Measurements from ENCODE around the gene SDHA. TPM values are rescaled to one million over a fixed set of nuclear protein-coding genes. Genes with fewer than 3 reads are reported as not detected.
"Not testable (repeated sequence)": the region's sequence is repeated elsewhere in the genome, so short reads cannot be mapped to it uniquely, and the experiment has no call there.

Gene SDHA
- total and polyA plus RNA-seq, 2 donors (not counting 1 experiment from before 2014, with no cell fraction given), result 77.2 to 137 TPM

DNA sequence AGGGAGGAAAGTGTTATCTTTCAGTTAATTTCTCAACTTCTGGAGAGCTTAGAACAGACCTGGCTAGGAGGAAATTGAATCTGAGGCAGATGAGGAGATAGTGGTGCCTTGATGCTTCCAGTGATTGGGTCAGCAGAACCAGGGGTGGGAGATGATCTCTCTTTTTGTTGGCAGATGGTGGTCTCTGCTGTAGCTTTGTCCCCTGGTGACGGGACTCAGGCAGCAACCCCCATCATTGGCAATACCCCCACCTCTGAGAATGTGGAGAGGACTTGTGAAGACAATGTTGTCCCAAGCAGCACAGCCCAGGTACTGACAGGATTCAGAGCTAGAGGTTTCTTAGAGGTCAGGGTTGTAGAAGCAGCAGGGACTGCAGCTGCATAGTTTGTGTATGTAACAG lies 49.6 kb downstream of the SDHA start:
- no peaks in the 10 kb centered on the region for H4K20me1 ChIP-seq (ENCODE audit: control insufficient read depth, insufficient read depth, low read length, poor library complexity, severe bottlenecking)
- H3K4me1 Mint-ChIP-seq, result peaks cover 14% of the 10 kb centered on the region
- no peak for TF ChIP-seq EZH2 (IDR thresholded peaks at IDR 0.05; ENCODE audit: borderline replicate concordance, insufficient read depth, low read depth, low read length, poor library complexity, severe bottlenecking)
- TF ChIP-seq, protein P1, sequence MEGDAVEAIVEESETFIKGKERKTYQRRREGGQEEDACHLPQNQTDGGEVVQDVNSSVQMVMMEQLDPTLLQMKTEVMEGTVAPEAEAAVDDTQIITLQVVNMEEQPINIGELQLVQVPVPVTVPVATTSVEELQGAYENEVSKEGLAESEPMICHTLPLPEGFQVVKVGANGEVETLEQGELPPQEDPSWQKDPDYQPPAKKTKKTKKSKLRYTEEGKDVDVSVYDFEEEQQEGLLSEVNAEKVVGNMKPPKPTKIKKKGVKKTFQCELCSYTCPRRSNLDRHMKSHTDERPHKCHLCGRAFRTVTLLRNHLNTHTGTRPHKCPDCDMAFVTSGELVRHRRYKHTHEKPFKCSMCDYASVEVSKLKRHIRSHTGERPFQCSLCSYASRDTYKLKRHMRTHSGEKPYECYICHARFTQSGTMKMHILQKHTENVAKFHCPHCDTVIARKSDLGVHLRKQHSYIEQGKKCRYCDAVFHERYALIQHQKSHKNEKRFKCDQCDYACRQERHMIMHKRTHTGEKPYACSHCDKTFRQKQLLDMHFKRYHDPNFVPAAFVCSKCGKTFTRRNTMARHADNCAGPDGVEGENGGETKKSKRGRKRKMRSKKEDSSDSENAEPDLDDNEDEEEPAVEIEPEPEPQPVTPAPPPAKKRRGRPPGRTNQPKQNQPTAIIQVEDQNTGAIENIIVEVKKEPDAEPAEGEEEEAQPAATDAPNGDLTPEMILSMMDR (IDR thresholded peaks at IDR 0.05), result no peak
- H3K27me3 ChIP-seq (replicated peaks in 1 of 4; ENCODE audit: control extremely low read depth in 1 of 4, control insufficient read depth in 3 of 4, insufficient read depth in 4 of 4, low read length in 3 of 4), result no peaks in the 10 kb centered on the region
- no peak overlapping the region for H3K27ac ChIP-seq (ENCODE audit: low read length in 2 of 2)
- H3K36me3 ChIP-seq (replicated peaks in 1 of 2; ENCODE audit: control extremely low read depth in 1 of 2, control insufficient read depth in 1 of 2, extremely low read depth in 1 of 2, insufficient read depth in 2 of 2, low read length in 1 of 2), result peaks cover 0 to 16% of the 10 kb centered on the region in 2 experiments
- no peak overlapping the region for H3K4me3 ChIP-seq (ENCODE audit: control extremely low read depth in 1 of 5, extremely low read depth in 1 of 5, insufficient read depth in 1 of 5, low read depth in 2 of 5, low read length in 4 of 5)
- no peaks in the 10 kb centered on the region for H3K9me3 ChIP-seq (ENCODE audit: control extremely low read depth in 1 of 3, control insufficient read depth in 2 of 3, insufficient read depth in 1 of 3, low read length in 2 of 3)
- no peaks in the 10 kb centered on the region for H3K79me2 ChIP-seq (ENCODE audit: control insufficient read depth, insufficient read depth, low read length)
- no CpG with 5 or more reads among the region's 1 CpG for WGBS (ENCODE audit: insufficient coverage)
- H2AFZ ChIP-seq (ENCODE audit: insufficient read depth, low read depth, low read length, poor library complexity, severe bottlenecking), result no peak overlapping the region
- H3K9ac ChIP-seq (ENCODE audit: low read length), result no peak overlapping the region
- ChIA-PET CTCF (no interaction called here), POLR2A (no interaction called here)
- ATAC-seq (ENCODE audit: low read depth) (no peak), DNase-seq (no peak)
- peak overlapping the region; percentile 23 for H3K4me3 Mint-ChIP-seq
- no peaks in the 10 kb centered on the region for H3K9me3 Mint-ChIP-seq (ENCODE audit: insufficient read depth)
- intact Hi-C loops (cut with micrococcal nuclease), result no loop called here
- no peak overlapping the region for H3K27ac Mint-ChIP-seq
- peaks cover 0 to 10% of the 10 kb centered on the region in 2 donors for H3K4me1 ChIP-seq (ENCODE audit: control insufficient read depth in 2 of 2, insufficient read depth in 2 of 2, low read length in 2 of 2)
- H3K4me2 ChIP-seq (replicated peaks; ENCODE audit: low read depth, low read length, poor library complexity, severe bottlenecking), result no peak overlapping the region
- H3K27me3 Mint-ChIP-seq, result no peaks in the 10 kb centered on the region

DNA sequence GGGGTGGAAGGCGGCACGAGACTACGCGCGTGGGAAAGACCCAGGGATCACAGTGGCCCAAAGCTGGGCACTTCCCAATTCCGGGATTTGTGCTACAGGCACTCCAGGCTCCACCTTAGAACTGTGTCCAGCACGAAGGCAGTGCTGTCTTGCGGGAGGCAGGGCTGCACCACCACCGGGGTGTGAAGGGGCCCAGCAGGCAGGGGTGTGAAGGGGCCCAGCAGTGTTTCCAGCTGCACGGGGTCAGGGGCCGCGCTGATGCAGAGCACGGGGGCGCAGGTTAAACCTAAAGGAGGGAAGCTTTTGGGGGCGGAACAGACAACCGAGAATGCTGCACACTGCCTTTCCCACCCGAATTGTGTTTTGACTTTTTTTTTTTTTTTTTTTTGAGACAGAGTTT lies 52.2 kb downstream of the SDHA start:
- no peak overlapping the region for H3K9ac ChIP-seq (ENCODE audit: low read length)
- peaks cover 0 to 14% of the 10 kb centered on the region in 2 experiments for H3K36me3 ChIP-seq (replicated peaks in 1 of 2; ENCODE audit: control extremely low read depth in 1 of 2, control insufficient read depth in 1 of 2, extremely low read depth in 1 of 2, insufficient read depth in 2 of 2, low read length in 1 of 2)
- H3K4me3 ChIP-seq (ENCODE audit: control extremely low read depth in 1 of 5, extremely low read depth in 1 of 5, insufficient read depth in 1 of 5, low read depth in 2 of 5, low read length in 4 of 5), result no peak overlapping the region
- WGBS (ENCODE audit: insufficient coverage), result 92% methylated on average over 16 of the region's 17 CpGs
- peaks cover 0 to 14% of the 10 kb centered on the region in 2 donors for H3K4me1 ChIP-seq (ENCODE audit: control insufficient read depth in 2 of 2, insufficient read depth in 2 of 2, low read length in 2 of 2)
- H4K20me1 ChIP-seq (ENCODE audit: control insufficient read depth, insufficient read depth, low read length, poor library complexity, severe bottlenecking), result peaks cover 9% of the 10 kb centered on the region
- H3K79me2 ChIP-seq (ENCODE audit: control insufficient read depth, insufficient read depth, low read length), result peaks cover 25% of the 10 kb centered on the region
- no peak overlapping the region for H3K27ac ChIP-seq (ENCODE audit: low read length in 2 of 2)
- Mint-ChIP-seq H3K27me3 (no peaks in the 10 kb centered on the region), H3K9me3 (ENCODE audit: insufficient read depth) (no peaks in the 10 kb centered on the region), H3K27ac (peak overlapping the region; percentile 67), H3K4me3 (peak overlapping the region; percentile 92), H3K4me1 (peaks cover 24% of the 10 kb centered on the region)
- H3K4me2 ChIP-seq (replicated peaks; ENCODE audit: low read depth, low read length, poor library complexity, severe bottlenecking), result peak overlapping the region; percentile 81
- H2AFZ ChIP-seq (ENCODE audit: insufficient read depth, low read depth, low read length, poor library complexity, severe bottlenecking), result peak overlapping the region; percentile 87
- no peaks in the 10 kb centered on the region for H3K9me3 ChIP-seq (ENCODE audit: control extremely low read depth in 1 of 3, control insufficient read depth in 2 of 3, insufficient read depth in 1 of 3, low read length in 2 of 3)
- TF ChIP-seq, protein P1 (IDR thresholded peaks at IDR 0.05), result no peak
- no peak for TF ChIP-seq EZH2 (IDR thresholded peaks at IDR 0.05; ENCODE audit: borderline replicate concordance, insufficient read depth, low read depth, low read length, poor library complexity, severe bottlenecking)
- ATAC-seq (ENCODE audit: low read depth), result no peak
- ChIA-PET POLR2A (interaction anchor here (1.5 kb wide), 1 partner anchor 52 kb away, joined by 10 read pairs; the partner anchor contains the start of genes CCDC127 and SDHA), CTCF (interaction anchor here (1.0 to 1.4 kb wide), 2 partner anchors 17 to 50 kb away, joined by 3 to 5 read pairs; no protein-coding TSS in a partner anchor)
- intact Hi-C loops (cut with micrococcal nuclease), result no loop called here
- H3K27me3 ChIP-seq (replicated peaks in 1 of 4; ENCODE audit: control extremely low read depth in 1 of 4, control insufficient read depth in 3 of 4, insufficient read depth in 4 of 4, low read length in 3 of 4), result no peaks in the 10 kb centered on the region
- DNase-seq, result no peak

DNA sequence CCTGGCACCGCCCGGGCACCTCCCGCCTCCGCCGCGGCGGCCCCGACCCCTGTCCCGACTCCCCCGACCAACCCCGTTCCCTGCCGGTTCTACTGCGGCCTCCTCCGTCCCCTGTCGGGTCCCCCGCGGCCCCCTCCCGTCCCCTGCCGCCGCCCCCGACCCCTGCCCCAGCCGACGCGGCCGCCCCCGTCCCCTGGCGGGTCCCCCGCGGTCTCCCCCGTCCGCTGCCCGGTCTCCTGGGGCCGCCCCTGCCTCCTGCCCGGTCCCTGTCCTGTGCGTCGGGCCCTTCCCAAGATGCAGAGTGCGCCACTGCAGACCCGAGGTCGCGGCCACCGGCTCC lies 53.7 kb downstream of the SDHA start:
- Histone ChIP-seq H3K4me3 (ENCODE audit: control extremely low read depth in 1 of 5, extremely low read depth in 1 of 5, insufficient read depth in 1 of 5, low read depth in 2 of 5, low read length in 4 of 5) (peak overlapping the region in 4 of 5 experiments; percentile 46 to 78 (median 72)), H3K36me3 (replicated peaks in 1 of 2; ENCODE audit: control extremely low read depth in 1 of 2, control insufficient read depth in 1 of 2, extremely low read depth in 1 of 2, insufficient read depth in 2 of 2, low read length in 1 of 2) (peaks cover 0 to 20% of the 10 kb centered on the region in 2 experiments), H3K4me2 (replicated peaks; ENCODE audit: low read depth, low read length, poor library complexity, severe bottlenecking) (peak overlapping the region; percentile 81), H3K4me1 (ENCODE audit: control insufficient read depth in 2 of 2, insufficient read depth in 2 of 2, low read length in 2 of 2) (peaks cover 0 to 14% of the 10 kb centered on the region in 2 donors), H3K9ac (ENCODE audit: low read length) (peak overlapping the region; percentile 70), H2AFZ (ENCODE audit: insufficient read depth, low read depth, low read length, poor library complexity, severe bottlenecking) (peak overlapping the region; percentile 87), H3K79me2 (ENCODE audit: control insufficient read depth, insufficient read depth, low read length) (peaks cover 39% of the 10 kb centered on the region), H3K27ac (ENCODE audit: low read length in 2 of 2) (peak overlapping the region in 1 of 2 donors; percentile 80), H4K20me1 (ENCODE audit: control insufficient read depth, insufficient read depth, low read length, poor library complexity, severe bottlenecking) (peaks cover 18% of the 10 kb centered on the region)
- not testable (repeated sequence) for H3K27me3 Mint-ChIP-seq; ATAC-seq (ENCODE audit: low read depth); H3K9me3 Mint-ChIP-seq (ENCODE audit: insufficient read depth); DNase-seq; H3K27me3 ChIP-seq (replicated peaks in 1 of 4; ENCODE audit: control extremely low read depth in 1 of 4, control insufficient read depth in 3 of 4, insufficient read depth in 4 of 4, low read length in 3 of 4); H3K9me3 ChIP-seq (ENCODE audit: control extremely low read depth in 1 of 3, control insufficient read depth in 2 of 3, insufficient read depth in 1 of 3, low read length in 2 of 3)
- Mint-ChIP-seq H3K4me1 (peaks cover 26% of the 10 kb centered on the region), H3K27ac (peak overlapping the region; percentile 93), H3K4me3 (peak overlapping the region; percentile 92)
- WGBS (ENCODE audit: insufficient coverage), result 0% methylated on average over 22 of the region's 41 CpGs
- POLR2A ChIA-PET, result interaction anchor here (1.5 kb wide), 1 partner anchor 54 kb away, joined by 10 read pairs; the partner anchor contains the start of genes CCDC127 and SDHA
- intact Hi-C loops (cut with micrococcal nuclease), result loop anchor here (1.0 kb wide), 1 partner anchor 53 kb away; the partner anchor contains the start of genes CCDC127 and SDHA
- CTCF ChIA-PET, result interaction anchor here (1.0 to 1.4 kb wide), 2 partner anchors 16 to 159 kb away, joined by 3 to 5 read pairs; no protein-coding TSS in a partner anchor

Data from B cell (primary cell).